MM.1S (cell line): ENCODE results near the gene PKIG.

Source experiments
- CTCF ChIP-seq: fragments of 300-600 bp; sonication (generic); IDR thresholded peaks from 2 replicates; pipeline ENCODE4 v1.5.1; 2016; ENCODE audit warnings: antibody characterized with exemption, low read length, mixed read lengths
- EZH2 ChIP-seq: fragments of 300-600 bp; sonication (generic); optimal IDR thresholded peaks from 2 replicates; pipeline ENCODE3; 2017; ENCODE audit warnings: low read depth, mild to moderate bottlenecking, antibody characterized with exemption, low read length, mixed read lengths

GRCh38 chr20:44664131-44664530, 81.8 kb downstream of the PKIG start:
- no peak for TF ChIP-seq EZH2
- TF ChIP-seq CTCF = no peak
